Stomach (tissue), 4 donors: ENCODE results near the gene PRR33.

Experiments used
- CTCF ChIP-seq, 7 experiments: fragments of 450-650 bp in 4 of 7; fragments of 200-600 bp in 3 of 7; sonication (generic) in 3 of 7; IDR thresholded peaks; one replicate each; pipeline ENCODE4 v1.5.1; 2016 to 2019; ENCODE audit warnings: antibody characterized with exemption in 7 of 7, control low read depth in 2 of 7, mild to moderate bottlenecking in 1 of 7
- EP300 ChIP-seq: sonication (generic); formaldehyde crosslinking; IDR thresholded peaks from one replicate; pipeline ENCODE4 v1.6.1; 2017; ENCODE audit warnings: antibody characterized with exemption
- POLR2A ChIP-seq, 4 donors: fragments of 450-650 bp; IDR thresholded peaks; one replicate each; pipeline ENCODE4 v1.6.1; 2016; ENCODE audit warnings: antibody characterized with exemption in 4 of 4, control low read depth in 2 of 4, mild to moderate bottlenecking in 1 of 4, moderate library complexity in 1 of 4
- POLR2AphosphoS5 ChIP-seq, 3 donors: sonication (generic); formaldehyde crosslinking; IDR thresholded peaks; one replicate each; pipeline ENCODE4 v1.6.1; 2016; ENCODE audit warnings: antibody characterized with exemption in 3 of 3

GRCh38 chr11:1852271-1852876 is 39.3 kb downstream of the PRR33 start:
- TF ChIP-seq CTCF (IDR thresholded peaks at IDR 0.05) (no peak), POLR2A (IDR thresholded peaks at IDR 0.05) (no peak), POLR2AphosphoS5 (IDR thresholded peaks at IDR 0.05) (no peak), EP300 (no peak)
